ENCODE data around the gene EPHA4. TPM values are rescaled to one million over a fixed set of nuclear protein-coding genes. Genes with fewer than 3 reads are reported as not detected.

EPHA4 gene
- total and polyA plus RNA-seq, 2 of the 4 experiments (the other 2 are of a cell fraction) = 36.9 to 132 TPM

DNA sequence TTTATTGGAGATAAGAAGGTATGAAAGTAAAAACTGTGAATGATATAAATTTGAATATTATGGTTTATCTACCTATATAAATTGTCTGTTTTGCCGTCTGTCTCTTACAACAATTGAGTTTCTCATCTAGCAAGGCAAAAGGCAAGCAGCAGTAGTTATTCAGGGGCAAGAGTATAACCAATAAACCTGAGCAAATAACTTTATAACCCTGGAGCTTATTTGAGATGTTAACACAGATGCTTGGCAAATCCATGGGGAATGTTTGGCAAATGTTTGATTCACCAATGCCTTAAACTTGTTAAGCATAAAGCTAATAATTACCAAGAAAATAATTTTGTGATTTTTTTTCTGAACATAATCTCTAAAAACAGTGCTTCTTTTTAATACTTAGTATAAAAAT is 9.9 kb upstream of the EPHA4 start:
- in situ Hi-C loops (cut with MboI; ENCODE audit: low sequenced_read_pairs) = no loop called here
- ATAC-seq (ENCODE audit: low read depth) = no peak
- BruUV-seq (replicated peaks) = no TSS peak

More for the DNA sequence above, 9.9 kb upstream of the EPHA4 start:
- no peak overlapping the region for H3K18ac ChIP-seq (ENCODE audit: low read depth, low read length)
- no peak overlapping the region for H4K91ac ChIP-seq (ENCODE audit: insufficient read depth, low read depth, low read length)
- no peaks in the 10 kb centered on the region for H3K4me1 ChIP-seq (ENCODE audit: control insufficient read depth, insufficient read depth, low read length)
- H2AFZ ChIP-seq (replicated peaks; ENCODE audit: low read length, poor library complexity) = no peak overlapping the region
- dilution Hi-C loops (cut with HindIII; ENCODE audit: low sequenced_read_pairs, unreplicated experiment) (no loop called here), intact Hi-C loops (cut with micrococcal nuclease) (no loop called here)
- H3K9me1 ChIP-seq (ENCODE audit: insufficient read depth, low read length) = no peaks in the 10 kb centered on the region
- H2BK20ac ChIP-seq (ENCODE audit: low read depth, low read length) = no peak overlapping the region
- no peak overlapping the region for H3K23ac ChIP-seq (ENCODE audit: low read depth, low read length)
- H2AK9ac ChIP-seq (replicated peaks; ENCODE audit: low read depth, low read length, poor library complexity) = no peak overlapping the region
- H3K36me3 ChIP-seq (ENCODE audit: control insufficient read depth, insufficient read depth, low read length) = no peaks in the 10 kb centered on the region
- no peak overlapping the region for H4K5ac ChIP-seq (ENCODE audit: low read depth, low read length)
- H2AK5ac ChIP-seq (ENCODE audit: low read depth, low read length) = no peak overlapping the region
- H4K8ac ChIP-seq (ENCODE audit: low read depth in 2 of 2, low read length in 2 of 2) = no peak overlapping the region
- no peak overlapping the region for H3K14ac ChIP-seq (replicated peaks; ENCODE audit: low read depth, low read length)
- no peak overlapping the region for H3K27ac ChIP-seq (ENCODE audit: insufficient read depth, low read length)
- POLR2A ChIA-PET (ENCODE audit: unreplicated experiment) = no interaction called here
- H2BK15ac ChIP-seq (ENCODE audit: low read depth, low read length) = no peak overlapping the region
- DNase-seq = no peak
- H2BK120ac ChIP-seq (ENCODE audit: low read depth, low read length) = no peak overlapping the region
- H4K20me1 ChIP-seq (ENCODE audit: insufficient read depth, low read length) = no peaks in the 10 kb centered on the region
- H3K4ac ChIP-seq (ENCODE audit: low read depth, low read length) = no peak overlapping the region
- H3K27me3 ChIP-seq (ENCODE audit: control insufficient read depth, insufficient read depth, low read length) = peaks cover 6% of the 10 kb centered on the region; the same call in 1 of the 2 replicates
- CTCF ChIA-PET = interaction anchor here (1.2 kb wide), 1 partner anchor 389 kb away, joined by 5 read pairs; no protein-coding TSS in a partner anchor
- H3K9ac ChIP-seq (ENCODE audit: low read depth, low read length) = no peak overlapping the region
- H3K4me2 ChIP-seq (ENCODE audit: low read depth, low read length) = no peak overlapping the region
- H3K4me3 ChIP-seq (ENCODE audit: insufficient read depth, low read depth, low read length) = no peak overlapping the region
- no peak overlapping the region for H2BK5ac ChIP-seq (ENCODE audit: low read depth, low read length, poor library complexity, severe bottlenecking)
- H3K79me1 ChIP-seq (ENCODE audit: low read depth in 1 of 2, low read length in 2 of 2) = no peaks in the 10 kb centered on the region
- no CpG with 5 or more reads among the region's 1 CpG for WGBS, 2 experiments (ENCODE audit: extremely low coverage in 2 of 2, insufficient read length in 1 of 2)
- H3K9me3 ChIP-seq (ENCODE audit: control insufficient read depth, insufficient read depth, low read length) = no peaks in the 10 kb centered on the region
- H3K56ac ChIP-seq (ENCODE audit: extremely low read depth, insufficient read depth, low read length) = no peak overlapping the region
- TF ChIP-seq RCOR1 (IDR thresholded peaks at IDR 0.05; ENCODE audit: insufficient replicate concordance, low read length) (no peak), CHD1 (IDR thresholded peaks at IDR 0.05; ENCODE audit: low read depth, low read length) (no peak), NFE2L2 (IDR thresholded peaks at IDR 0.05; ENCODE audit: low read depth, low read length) (no peak), SMC3 (IDR thresholded peaks at IDR 0.05; ENCODE audit: low read depth, low read length) (no peak), MXI1 (IDR thresholded peaks at IDR 0.05; ENCODE audit: borderline replicate concordance, low read depth, low read length) (no peak), CEBPB (IDR thresholded peaks at IDR 0.05; ENCODE audit: low read depth, low read length) (no peak), MAFK (IDR thresholded peaks at IDR 0.05; ENCODE audit: low read depth, low read length) (no peak), POLR2A (IDR thresholded peaks at IDR 0.05; ENCODE audit: low read depth, low read length) (no peak), BHLHE40 (IDR thresholded peaks at IDR 0.05; ENCODE audit: low read depth, low read length) (no peak)
